K562 (cell line): ENCODE measurements around the gene ZSWIM1. TPM values are rescaled to one million over a fixed set of nuclear protein-coding genes. Genes with fewer than 3 reads are reported as not detected.

Source experiments
- ATAC-seq: fragments of 200-7000 bp; cut with Tn5 transposase; 3 replicates; pipeline ENCODE4 v1.9.1; 2020; ENCODE audit warnings: moderate library complexity
- BruUV-seq: library from RNA; stranded (reverse); fragments of 400-500 nt; replicated peaks from 2 replicates; lab custom pipeline; 2021; lab: Mats Ljungman, UMichigan
- CTCF ChIA-PET: fragments of 300-600 bp; formaldehyde crosslinking; extraction: SDS; loops from one replicate; lab custom pipeline; 2021; ENCODE audit warnings: low intra/inter-chr PET ratio; lab: Yijun Ruan, JAX
- POLR2A ChIA-PET: fragments of 300-600, 350-650 bp; sonication (Branson Sonifier 250); formaldehyde crosslinking; extraction: SDS; loops from one replicate; lab custom pipeline; 2021; ENCODE audit warnings: antibody characterized with exemption, inconsistent platforms; lab: Yijun Ruan, JAX
- DNase-seq, 4 experiments: peaks; one replicate each; pipeline versions ENCODE4 v3.0.0 to v3.0.0-alpha.2; 2011 to 2018; ENCODE audit warnings: low spot score in 3 of 4, mixed read lengths in 3 of 4; ENCODE audit errors: extremely low read depth in 1 of 4
- FAIRE-seq: peaks from 2 replicates; lab custom pipeline; 2011; peaks lifted over from hg19 to GRCh38; lab: Jason Lieb, UNC
- H2AFZ ChIP-seq: 2 replicates; pipeline ENCODE4 v1.6.0; 2011; ENCODE audit warnings: low read depth, low read length, control low read depth, inconsistent platforms
- H3K27ac ChIP-seq: fragments of 200-600 bp; 3 replicates; pipeline ENCODE4 v1.8.0; 2011; ENCODE audit warnings: low read depth, mild to moderate bottlenecking, control low read depth, inconsistent platforms, low read length, moderate library complexity, mixed read lengths; ENCODE audit errors: extremely low read depth
- H3K27me3 ChIP-seq, 2 experiments: fragments of 300-600 bp in 1 of 2; 2 replicates in 1 of 2; 3 replicates in 1 of 2; pipeline versions ENCODE4 v1.6.0 to v1.8.0; 2011; ENCODE audit warnings: inconsistent platforms in 2 of 2, low read length in 2 of 2, mild to moderate bottlenecking in 1 of 2, mixed read lengths in 1 of 2, moderate library complexity in 1 of 2; ENCODE audit not compliant: control insufficient read depth in 2 of 2, insufficient read depth in 2 of 2
- H3K36me3 ChIP-seq: fragments of 300-600 bp; 3 replicates; pipeline ENCODE4 v1.8.0; 2011; ENCODE audit warnings: mild to moderate bottlenecking, low read length, inconsistent platforms; ENCODE audit not compliant: control insufficient read depth, insufficient read depth
- H3K4me1 ChIP-seq, 2 experiments: fragments of 200-600 bp in 1 of 2; replicated peaks in 1 of 2; 2 replicates in 1 of 2; 3 replicates in 1 of 2; pipeline versions ENCODE4 v1.5.1 to v1.8.0; 2011; ENCODE audit warnings: inconsistent platforms in 2 of 2, low read length in 2 of 2, mild to moderate bottlenecking in 1 of 2, mixed read lengths in 1 of 2, moderate library complexity in 1 of 2; ENCODE audit not compliant: control insufficient read depth in 2 of 2, insufficient read depth in 2 of 2
- H3K4me2 ChIP-seq: 2 replicates; pipeline ENCODE4 v1.6.1; 2011; ENCODE audit warnings: low read length, control low read depth, inconsistent platforms, mixed read lengths; ENCODE audit not compliant: insufficient read depth
- H3K4me3 ChIP-seq: fragments of 200-600 bp; sonication (generic), shearing (Covaris generic); 2 replicates; pipeline ENCODE4 v1.5.1; 2016; ENCODE audit warnings: control low read depth, inconsistent platforms
- H3K79me2 ChIP-seq: fragments of 200-600 bp; 3 replicates; pipeline ENCODE4 v1.8.0; 2011; ENCODE audit warnings: low read length, inconsistent platforms; ENCODE audit not compliant: control insufficient read depth, insufficient read depth
- H3K9ac ChIP-seq, 2 experiments: 2 replicates each; pipeline versions ENCODE4 v1.6.0 to v1.6.1; 2011; ENCODE audit warnings: low read depth in 2 of 2, low read length in 2 of 2, control low read depth in 1 of 2, inconsistent platforms in 1 of 2, mild to moderate bottlenecking in 1 of 2, mixed read lengths in 1 of 2; ENCODE audit not compliant: insufficient read depth in 1 of 2
- H3K9me1 ChIP-seq: one replicate; pipeline ENCODE4 v1.6.0; 2011; ENCODE audit warnings: inconsistent platforms, mild to moderate bottlenecking, low read length, moderate library complexity; ENCODE audit not compliant: control insufficient read depth, insufficient read depth
- H3K9me3 ChIP-seq: replicated peaks from 2 replicates; pipeline ENCODE4 v1.5.1; 2011; ENCODE audit warnings: low read depth, low read length, inconsistent platforms; ENCODE audit not compliant: control insufficient read depth, insufficient read depth
- H4K20me1 ChIP-seq: replicated peaks from 2 replicates; pipeline ENCODE4 v1.6.1; 2011; ENCODE audit warnings: low read length, inconsistent platforms, mixed read lengths; ENCODE audit not compliant: control insufficient read depth, insufficient read depth
- WGBS: fragments of 100-300 bp; shearing (Covaris generic); methylation state at CpG from one replicate; pipeline ENCODE4 v1.1.6; 2016; ENCODE audit warnings: low coverage, mixed read lengths; ENCODE audit not compliant: insufficient coverage; ENCODE audit errors: missing lambda C conversion rate; 5-methylcytosine and 5-hydroxymethylcytosine counted together
- in situ Hi-C: fragments of 300-500 bp; cut with MboI; formaldehyde crosslinking; loops from 4 replicates; pipeline ENCODE4 v1.15.0; 2018; ENCODE audit warnings: inconsistent platforms, mixed read lengths
- intact Hi-C: fragments of 100-400 bp; cut with micrococcal nuclease; formaldehyde crosslinking; loops from 2 replicates; pipeline ENCODE4 v1.14.2; 2022
- polyA plus RNA-seq, 8 experiments: library from polyadenylated mRNA; depleted of rRNA in 4 of 8; stranded (reverse) in 5 of 8; unstranded in 3 of 8; fragments of >200 nt; fragmentation: Nextera tagmentation in 2 of 8; fragmentation: Illumina TruSeq in 1 of 8; extraction: Ambion mirVana in 2 of 8; extraction: Trizol in 1 of 8; gene quantifications; 2 replicates each; pipeline versions ENCODE4 v1.2.1 to v1.2.3, GENCODE V29; 2011 to 2014; ENCODE audit warnings: inconsistent platforms in 1 of 8, missing spikeins in 1 of 8
- total RNA-seq, 7 experiments: library from RNA; depleted of rRNA in 6 of 7; stranded (reverse); fragments of >200 nt in 6 of 7; fragmentation: Illumina TruSeq in 2 of 7; extraction: Trizol in 2 of 7; gene quantifications; 2 replicates each; pipeline versions ENCODE4 v1.2.1 to v1.2.3, GENCODE V29; 2011 to 2021; ENCODE audit warnings: low replicate concordance in 1 of 7
- TF ChIP-seq, protein P1 (sequence below), 2 experiments: fragments of 450-650 bp in 1 of 2; sonication (generic) in 1 of 2; formaldehyde crosslinking in 1 of 2; IDR thresholded peaks in 1 of 2; conservative IDR thresholded peaks in 1 of 2; 2 replicates each; pipeline versions ENCODE4 v1.6.1 to v1.8.1; 2016 to 2023; ENCODE audit warnings: mild to moderate bottlenecking in 2 of 2, moderate library complexity in 2 of 2, inconsistent platforms in 1 of 2, missing genetic modification reagents in 1 of 2
- TF ChIP-seq, protein P2 (sequence below), 2 experiments: IDR thresholded peaks; 2 replicates each; pipeline ENCODE4 v1.6.1; 2012; ENCODE audit warnings: improper control_type of control experiment in 2 of 2, low read depth in 2 of 2, low read length in 2 of 2, borderline replicate concordance in 1 of 2

The ZSWIM1 gene
- total and polyA plus RNA-seq, 9 of the 15 experiments (the other 6 are each of a cell fraction or from before 2014, with no cell fraction given) = 2.5 to 15.6 (median 9.5) TPM

DNA sequence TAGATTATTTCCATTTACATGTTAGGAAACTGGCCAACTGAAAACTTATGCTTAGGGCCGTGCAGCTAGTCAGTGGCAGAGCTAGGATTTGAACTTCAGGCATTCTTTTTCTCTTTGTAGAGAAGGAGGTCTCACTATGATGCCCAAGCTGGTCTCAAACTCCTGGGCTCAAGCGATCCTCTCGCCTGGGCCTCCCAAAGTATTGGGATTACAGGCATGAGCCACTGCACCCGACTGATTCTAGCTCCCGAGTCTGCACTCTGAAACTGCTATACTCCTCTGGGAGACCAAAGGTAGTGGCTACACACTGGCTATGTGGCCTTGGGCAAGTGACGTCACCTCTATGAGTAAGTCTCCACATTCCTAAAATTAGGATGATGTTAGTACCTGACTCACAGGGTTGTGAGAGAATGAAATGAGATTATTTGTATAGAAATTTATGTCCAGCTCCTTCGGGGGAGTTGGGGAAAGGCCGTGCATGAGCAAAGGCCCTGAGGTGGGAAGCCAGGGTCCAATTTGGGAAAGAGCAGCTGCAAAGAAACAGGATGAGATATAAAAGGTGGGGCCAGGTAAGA lies 24.6 kb downstream of the ZSWIM1 start:
- no peak for ATAC-seq

More for the DNA sequence above, 24.6 kb downstream of the ZSWIM1 start:
- POLR2A ChIA-PET = interaction anchor here (0.7 to 2.4 kb wide), 8 partner anchors 9 to 73 kb away, joined by 3 to 9 read pairs (median 4); partner anchors contain the start of genes PCIF1, SNX21 and ZSWIM1
- H3K4me2 ChIP-seq = no peak overlapping the region
- H3K27me3 ChIP-seq = no peaks in the 10 kb centered on the region
- H4K20me1 ChIP-seq = no peaks in the 10 kb centered on the region
- H3K79me2 ChIP-seq = peaks cover 12% of the 10 kb centered on the region
- BruUV-seq = no TSS peak
- TF ChIP-seq, protein P1, sequence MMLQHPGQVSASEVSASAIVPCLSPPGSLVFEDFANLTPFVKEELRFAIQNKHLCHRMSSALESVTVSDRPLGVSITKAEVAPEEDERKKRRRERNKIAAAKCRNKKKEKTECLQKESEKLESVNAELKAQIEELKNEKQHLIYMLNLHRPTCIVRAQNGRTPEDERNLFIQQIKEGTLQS (IDR thresholded peaks at IDR 0.05) = peak; percentile 55
- TF ChIP-seq, protein P1 (CRISPR knock-in tag; conservative IDR thresholded peaks at IDR 0.05) = no peak
- TF ChIP-seq, protein P2, sequence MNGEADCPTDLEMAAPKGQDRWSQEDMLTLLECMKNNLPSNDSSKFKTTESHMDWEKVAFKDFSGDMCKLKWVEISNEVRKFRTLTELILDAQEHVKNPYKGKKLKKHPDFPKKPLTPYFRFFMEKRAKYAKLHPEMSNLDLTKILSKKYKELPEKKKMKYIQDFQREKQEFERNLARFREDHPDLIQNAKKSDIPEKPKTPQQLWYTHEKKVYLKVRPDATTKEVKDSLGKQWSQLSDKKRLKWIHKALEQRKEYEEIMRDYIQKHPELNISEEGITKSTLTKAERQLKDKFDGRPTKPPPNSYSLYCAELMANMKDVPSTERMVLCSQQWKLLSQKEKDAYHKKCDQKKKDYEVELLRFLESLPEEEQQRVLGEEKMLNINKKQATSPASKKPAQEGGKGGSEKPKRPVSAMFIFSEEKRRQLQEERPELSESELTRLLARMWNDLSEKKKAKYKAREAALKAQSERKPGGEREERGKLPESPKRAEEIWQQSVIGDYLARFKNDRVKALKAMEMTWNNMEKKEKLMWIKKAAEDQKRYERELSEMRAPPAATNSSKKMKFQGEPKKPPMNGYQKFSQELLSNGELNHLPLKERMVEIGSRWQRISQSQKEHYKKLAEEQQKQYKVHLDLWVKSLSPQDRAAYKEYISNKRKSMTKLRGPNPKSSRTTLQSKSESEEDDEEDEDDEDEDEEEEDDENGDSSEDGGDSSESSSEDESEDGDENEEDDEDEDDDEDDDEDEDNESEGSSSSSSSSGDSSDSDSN (IDR thresholded peaks at IDR 0.05; ENCODE audit: borderline replicate concordance in 1 of 2, low read depth in 2 of 2, low read length in 2 of 2) = no peak
- no peak overlapping the region for H3K4me3 ChIP-seq
- intact Hi-C loops (no loop called here), in situ Hi-C loops (no loop called here)
- H3K9me1 ChIP-seq = no peaks in the 10 kb centered on the region
- DNase-seq (no peak), FAIRE-seq (no peak)
- no peak overlapping the region for H3K27ac ChIP-seq
- H3K9ac ChIP-seq = no peak overlapping the region
- H3K4me1 ChIP-seq = peaks cover 16 to 36% of the 10 kb centered on the region in 2 experiments
- H3K36me3 ChIP-seq = peaks cover 22% of the 10 kb centered on the region; the same call in 2 of the 3 replicates
- 72% methylated on average over 8 of the region's 8 CpGs for WGBS
- CTCF ChIA-PET = no interaction called here
- H2AFZ ChIP-seq = no peak overlapping the region
- no peaks in the 10 kb centered on the region for H3K9me3 ChIP-seq
